AG10803 (cell line): Measurements from ENCODE around the gene LPCAT4.

Experiments
- DNase-seq: peaks from one replicate; pipeline ENCODE4 v3.0.0; 2010; ENCODE audit warnings: low read depth
- H3K4me3 ChIP-seq: 2 replicates; pipeline ENCODE4 v1.5.1; 2011; ENCODE audit warnings: mild to moderate bottlenecking, low read length, control low read depth
- CTCF ChIP-seq: conservative IDR thresholded peaks from 2 replicates; pipeline ENCODE4 v1.5.1; 2011; ENCODE audit warnings: mild to moderate bottlenecking, low read length, control low read depth, inconsistent platforms

LPCAT4 gene

GRCh38 chr15:34374816-34375215 is 7.8 kb upstream of the LPCAT4 start:
- no peak for TF ChIP-seq CTCF
- DNase-seq = no peak
- no peak overlapping the region for H3K4me3 ChIP-seq

DNA sequence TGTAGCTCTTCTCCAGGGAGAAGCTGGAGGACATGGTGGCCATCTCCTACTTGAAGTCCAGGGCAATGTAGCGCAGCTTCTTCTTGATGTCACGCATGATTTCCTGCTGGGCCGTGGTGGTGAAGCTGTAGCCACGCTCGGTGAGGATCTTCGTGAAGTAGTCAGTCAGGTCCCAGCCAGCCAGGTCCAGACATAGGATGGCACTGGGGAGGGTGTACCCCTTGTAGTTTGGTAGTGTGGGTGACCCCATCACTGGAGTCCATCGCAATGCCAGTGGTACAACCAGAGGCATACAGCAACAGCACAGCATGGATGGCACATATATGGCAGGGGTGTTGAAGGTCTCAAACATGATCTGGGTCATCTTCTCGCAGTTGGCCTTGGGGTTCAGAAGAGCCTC is 7.0 kb upstream of the LPCAT4 start:
- no peak for DNase-seq
- H3K4me3 ChIP-seq = no peak overlapping the region
- no peak for TF ChIP-seq CTCF

DNA sequence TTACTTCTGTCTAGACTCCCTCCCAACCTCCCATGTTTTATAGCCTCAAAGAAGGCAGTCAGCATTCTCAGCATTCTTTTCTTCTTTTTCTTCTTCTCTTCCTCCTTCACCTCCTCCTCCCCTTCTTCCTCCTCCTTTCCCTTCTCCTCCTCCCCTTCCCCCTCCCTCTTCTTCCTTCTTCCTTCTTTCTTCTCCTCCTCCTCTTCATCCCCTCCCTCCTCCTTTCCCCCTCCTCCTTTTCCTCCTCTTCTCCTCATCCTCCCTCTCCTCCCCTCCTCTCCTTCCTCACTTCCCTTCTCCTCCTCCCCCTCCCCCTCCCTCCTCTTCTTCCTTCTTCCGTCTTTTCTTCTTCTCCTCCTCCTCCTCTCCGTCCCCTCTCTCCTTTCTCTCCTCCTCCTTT is 3.6 kb upstream of the LPCAT4 start:
- no peak for DNase-seq
- H3K4me3 ChIP-seq = no peak overlapping the region
- TF ChIP-seq CTCF = no peak

DNA sequence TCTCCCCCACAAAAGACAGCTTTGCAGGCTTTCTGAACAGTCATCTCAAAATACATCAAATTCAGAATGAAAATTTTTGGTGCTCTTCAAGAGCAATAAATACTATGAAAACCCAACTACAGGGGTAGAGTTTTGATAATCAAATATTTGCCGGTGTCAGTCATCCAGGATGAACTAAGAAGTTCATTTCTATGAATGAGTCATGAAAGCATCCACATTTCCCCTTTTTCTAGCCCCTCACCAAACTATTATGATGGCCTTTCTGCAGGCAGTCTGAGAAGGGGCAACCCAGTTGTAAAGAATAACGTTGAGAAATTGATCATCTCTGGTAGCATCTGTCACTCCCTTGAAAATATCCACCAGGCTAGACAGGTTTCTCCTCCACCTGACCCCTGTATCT is 3.1 kb upstream of the LPCAT4 start:
- no peak for TF ChIP-seq CTCF
- no peak overlapping the region for H3K4me3 ChIP-seq
- no peak for DNase-seq

DNA sequence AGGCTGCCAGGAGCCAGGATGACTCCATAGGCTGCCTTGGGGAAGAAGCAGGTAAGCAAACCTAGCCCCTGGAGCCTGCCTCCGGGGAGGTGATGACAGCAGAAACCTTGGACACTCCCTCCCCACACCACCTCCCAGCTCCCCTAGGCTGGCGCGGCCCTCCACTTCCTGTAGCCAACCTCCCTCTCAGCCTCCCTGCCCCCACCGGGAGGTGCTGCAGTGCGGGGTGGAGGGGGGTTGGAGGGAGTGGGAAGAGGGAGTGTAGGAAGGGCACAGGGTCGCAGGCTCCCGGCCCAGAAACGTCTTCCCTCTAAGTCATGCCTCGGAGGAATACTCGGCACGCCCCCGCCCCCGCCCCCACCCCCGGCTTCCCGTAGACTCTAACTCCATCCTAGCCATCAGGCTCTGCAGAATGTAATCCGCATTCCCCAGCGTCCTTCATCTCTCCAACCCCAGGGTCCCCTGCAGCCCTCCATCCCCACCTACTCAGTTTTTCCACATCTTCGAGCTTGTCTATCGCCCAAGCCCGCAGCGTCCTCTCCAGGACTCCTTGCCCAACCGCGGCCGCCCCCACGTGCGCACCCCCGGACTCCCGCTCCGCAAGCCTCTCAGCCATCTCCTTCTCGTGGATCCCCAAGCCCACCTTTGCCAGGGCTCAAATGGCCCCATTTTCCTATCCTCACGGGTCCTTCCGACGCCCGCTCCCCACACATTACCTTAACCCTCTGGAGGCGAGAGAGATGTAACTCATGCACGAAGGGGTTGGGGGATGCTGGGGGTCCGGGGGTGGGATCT is 528 bp downstream of the LPCAT4 start:
- DNase-seq = peak; percentile 20
- no peak for TF ChIP-seq CTCF
- H3K4me3 ChIP-seq = peak overlapping the region; percentile 82

- TF ChIP-seq CTCF = no peak
- no peak for DNase-seq
- H3K4me3 ChIP-seq = peak overlapping the region; percentile 82
These were observed 1.2 kb downstream of the LPCAT4 start for GRCh38 chr15:34365836-34366235.

DNA sequence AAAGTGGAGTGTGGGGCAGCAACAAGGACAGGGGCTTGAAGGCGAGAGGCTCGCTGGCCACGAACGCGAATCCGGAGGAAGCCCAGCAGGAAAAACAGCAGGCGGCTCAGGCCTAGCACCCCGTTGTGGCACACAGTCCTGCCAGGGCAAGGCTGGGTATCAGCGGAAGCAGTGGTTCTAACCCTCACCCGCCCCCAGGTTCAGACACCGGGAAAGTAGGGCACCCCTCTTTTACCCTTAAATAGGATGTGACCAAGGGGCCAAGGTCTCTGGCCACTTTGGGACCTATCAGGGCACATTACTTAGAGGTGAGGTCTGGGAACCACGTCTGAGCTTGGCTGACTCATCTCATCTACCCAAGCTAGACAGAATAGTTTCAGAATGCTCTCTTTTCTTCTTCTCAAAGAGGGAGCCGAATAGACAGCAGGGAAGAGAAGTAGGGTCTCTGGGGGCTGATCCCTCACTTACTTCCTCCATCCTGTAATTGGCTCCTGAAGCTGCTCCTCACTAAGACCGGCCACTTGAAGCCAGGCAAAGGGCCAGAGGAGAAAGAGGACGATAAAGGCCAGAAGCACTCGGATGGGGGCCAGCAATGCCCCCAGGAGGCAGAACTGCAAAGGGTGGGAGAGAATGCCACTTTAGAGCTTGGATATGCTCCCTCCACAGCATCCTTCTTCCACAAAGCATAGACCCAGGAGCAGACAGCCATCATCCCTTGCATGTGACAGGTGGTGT is 1.7 kb downstream of the LPCAT4 start:
- peak overlapping the region; percentile 82 for H3K4me3 ChIP-seq
- no peak for TF ChIP-seq CTCF
- no peak for DNase-seq
